MCF 10A (cell line): ENCODE results near the gene ST3GAL3. TPM values are rescaled to one million over a fixed set of nuclear protein-coding genes. Genes with fewer than 3 reads are reported as not detected.

ENCODE experiments used
- Bru-seq: library from RNA; stranded (reverse); fragments of 400-500 nt; gene quantifications from one replicate; lab custom pipeline; 2021; lab: Mats Ljungman, UMichigan
- BruChase-seq, 2 experiments: library from RNA; stranded (reverse); fragments of 400-500 nt; gene quantifications; one replicate each; lab custom pipeline; 2021; lab: Mats Ljungman, UMichigan
- BruUV-seq: library from RNA; stranded (reverse); fragments of 400-500 nt; replicated peaks from 2 replicates; lab custom pipeline; 2021; lab: Mats Ljungman, UMichigan
- CTCF ChIA-PET: fragments of 300-600 bp; sonication (Branson Sonifier 250); formaldehyde crosslinking; extraction: SDS; loops from one replicate; lab custom pipeline; 2021; ENCODE audit warnings: antibody characterized with exemption, inconsistent platforms; lab: Yijun Ruan, JAX
- POLR2A ChIA-PET: fragments of 300-600, 350-650 bp; sonication (Branson Sonifier 250); formaldehyde crosslinking; extraction: SDS; loops from one replicate; lab custom pipeline; 2020; ENCODE audit warnings: antibody characterized with exemption, inconsistent platforms; lab: Yijun Ruan, JAX
- DNase-seq: peaks from one replicate; pipeline ENCODE4 v3.0.0-alpha.2; 2018; ENCODE audit not compliant: unreplicated experiment
- H3K27ac Mint-ChIP-seq: one replicate; pipeline ENCODE4 v1.8.0; 2022; ENCODE audit warnings: mild to moderate bottlenecking, low read depth, mixed read lengths; ENCODE audit not compliant: unreplicated experiment
- H3K27me3 Mint-ChIP-seq: one replicate; pipeline ENCODE4 v1.8.0; 2022; ENCODE audit warnings: mixed read lengths; ENCODE audit not compliant: insufficient read depth, unreplicated experiment
- H3K36me3 Mint-ChIP-seq: one replicate; pipeline ENCODE4 v1.8.0; 2022; ENCODE audit warnings: mild to moderate bottlenecking, moderate library complexity, mixed read lengths; ENCODE audit not compliant: insufficient read depth, unreplicated experiment
- H3K4me1 Mint-ChIP-seq: one replicate; pipeline ENCODE4 v1.8.0; 2022; ENCODE audit warnings: mixed read lengths; ENCODE audit not compliant: insufficient read depth, unreplicated experiment
- H3K4me3 Mint-ChIP-seq: one replicate; pipeline ENCODE4 v1.8.0; 2022; ENCODE audit warnings: mild to moderate bottlenecking, moderate library complexity, mixed read lengths; ENCODE audit not compliant: unreplicated experiment
- H3K9me3 Mint-ChIP-seq: one replicate; pipeline ENCODE4 v1.8.0; 2022; ENCODE audit warnings: mixed read lengths; ENCODE audit not compliant: unreplicated experiment
- intact Hi-C: fragments of 100-400 bp; cut with micrococcal nuclease; formaldehyde crosslinking; loops from 2 replicates; pipeline ENCODE4 v1.14.1; 2022
- long read RNA-seq: library from polyadenylated mRNA; stranded (forward); transcript quantifications from one replicate; pipeline ENCODE4 v2.0.0, GENCODE V29; 2022
- total RNA-seq: library from RNA; stranded (reverse); gene quantifications from 2 replicates; pipeline ENCODE4 v1.2.3, GENCODE V29; 2022
- TF ChIP-seq, protein P1 (sequence below): fragments of 200-600 bp; IDR thresholded peaks from one replicate; pipeline ENCODE4 v1.8.0; 2022; ENCODE audit warnings: antibody characterized with exemption, mild to moderate bottlenecking; ENCODE audit not compliant: unreplicated experiment

Gene ST3GAL3, protein sequence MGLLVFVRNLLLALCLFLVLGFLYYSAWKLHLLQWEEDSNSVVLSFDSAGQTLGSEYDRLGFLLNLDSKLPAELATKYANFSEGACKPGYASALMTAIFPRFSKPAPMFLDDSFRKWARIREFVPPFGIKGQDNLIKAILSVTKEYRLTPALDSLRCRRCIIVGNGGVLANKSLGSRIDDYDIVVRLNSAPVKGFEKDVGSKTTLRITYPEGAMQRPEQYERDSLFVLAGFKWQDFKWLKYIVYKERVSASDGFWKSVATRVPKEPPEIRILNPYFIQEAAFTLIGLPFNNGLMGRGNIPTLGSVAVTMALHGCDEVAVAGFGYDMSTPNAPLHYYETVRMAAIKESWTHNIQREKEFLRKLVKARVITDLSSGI
- 22.4 and 24.2 TPM in 2 replicates for total RNA-seq
- percentile 64 among the genes with signal in this experiment for Bru-seq, nascent RNA
- BruChase-seq, experiment 1, labeled RNA remaining after a 6-hour chase = percentile 68 among the genes with signal in this experiment
- percentile 62 among the genes with signal in this experiment for BruChase-seq, experiment 2, labeled RNA remaining after a 2-hour chase
- long read RNA-seq, transcript ST3GAL3-205 (12 exons, 2,299 nt) = major isoform, 6 of 24 reads
- long read RNA-seq, partial matches to known transcripts = 5 of 24 reads
- long read RNA-seq, other reads (novel, unspliced or antisense) = 11 of 24 reads

DNA sequence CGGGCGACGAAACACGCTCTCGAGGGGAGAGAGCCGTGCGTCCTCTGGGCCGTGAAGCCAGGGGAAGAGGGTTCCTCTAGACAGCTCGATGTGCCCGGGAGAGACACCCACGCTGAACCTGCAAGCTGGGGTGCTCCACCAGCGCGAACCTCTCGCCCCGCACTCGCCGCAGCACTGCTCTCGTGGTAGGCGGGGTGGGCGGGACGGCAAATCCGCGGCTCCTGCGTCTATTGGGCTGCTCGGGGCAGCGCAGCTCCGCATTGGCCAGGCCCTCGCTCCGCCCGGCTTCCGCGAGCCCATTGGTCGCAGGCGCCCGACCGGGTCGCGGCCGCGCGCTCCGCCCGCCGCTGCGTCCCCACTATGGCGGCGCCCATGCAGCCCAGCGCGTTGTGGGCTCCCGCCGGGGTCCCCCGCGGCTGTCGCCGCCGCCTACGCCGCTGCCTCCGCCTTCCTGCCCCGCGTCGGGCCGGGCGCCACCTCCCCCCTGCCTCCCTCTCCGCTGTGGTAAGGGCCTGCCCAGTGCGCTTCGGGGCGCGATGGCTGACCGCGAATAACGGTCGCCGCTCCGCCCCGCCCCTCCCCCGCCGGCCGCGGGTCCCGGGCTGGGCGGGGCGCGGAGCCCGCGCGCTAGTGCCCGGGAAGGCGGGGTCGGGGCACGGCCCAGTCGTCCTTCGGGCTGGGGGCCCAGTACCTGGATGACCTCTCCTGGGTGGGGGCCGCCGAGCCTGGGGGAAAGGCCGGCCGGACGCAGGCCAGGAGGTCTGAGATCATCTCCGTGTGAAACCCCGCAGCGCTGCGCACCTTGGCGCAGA lies at the start of gene ST3GAL3:
TSS of gene ST3GAL3 (plus strand) at position 347 of the 812 bp plus-strand sequence. CDS start 28,727 bp downstream, outside the sequence.
- CTCF ChIA-PET = no interaction called here
- intact Hi-C loops = loop anchor here (1.0 to 2.0 kb wide), 3 partner anchors 57 to 227 kb away; partner anchors contain the start of gene KDM4A
- H3K4me1 Mint-ChIP-seq = peaks cover 32% of the 10 kb centered on the region
- H3K9me3 Mint-ChIP-seq = no peaks in the 10 kb centered on the region
- no TSS peak for BruUV-seq
- DNase-seq = peak; percentile 87
- H3K27me3 Mint-ChIP-seq = no peaks in the 10 kb centered on the region
- POLR2A ChIA-PET = interaction anchor here (0.7 to 3.3 kb wide), 21 partner anchors 10 to 1025 kb away, joined by 3 to 37 read pairs (median 4); partner anchors contain the start of genes DPH2, KDM4A, PTPRF and YBX1
- TF ChIP-seq, protein P1, sequence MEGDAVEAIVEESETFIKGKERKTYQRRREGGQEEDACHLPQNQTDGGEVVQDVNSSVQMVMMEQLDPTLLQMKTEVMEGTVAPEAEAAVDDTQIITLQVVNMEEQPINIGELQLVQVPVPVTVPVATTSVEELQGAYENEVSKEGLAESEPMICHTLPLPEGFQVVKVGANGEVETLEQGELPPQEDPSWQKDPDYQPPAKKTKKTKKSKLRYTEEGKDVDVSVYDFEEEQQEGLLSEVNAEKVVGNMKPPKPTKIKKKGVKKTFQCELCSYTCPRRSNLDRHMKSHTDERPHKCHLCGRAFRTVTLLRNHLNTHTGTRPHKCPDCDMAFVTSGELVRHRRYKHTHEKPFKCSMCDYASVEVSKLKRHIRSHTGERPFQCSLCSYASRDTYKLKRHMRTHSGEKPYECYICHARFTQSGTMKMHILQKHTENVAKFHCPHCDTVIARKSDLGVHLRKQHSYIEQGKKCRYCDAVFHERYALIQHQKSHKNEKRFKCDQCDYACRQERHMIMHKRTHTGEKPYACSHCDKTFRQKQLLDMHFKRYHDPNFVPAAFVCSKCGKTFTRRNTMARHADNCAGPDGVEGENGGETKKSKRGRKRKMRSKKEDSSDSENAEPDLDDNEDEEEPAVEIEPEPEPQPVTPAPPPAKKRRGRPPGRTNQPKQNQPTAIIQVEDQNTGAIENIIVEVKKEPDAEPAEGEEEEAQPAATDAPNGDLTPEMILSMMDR = no peak
- H3K36me3 Mint-ChIP-seq = peaks cover 55% of the 10 kb centered on the region
- H3K27ac Mint-ChIP-seq = peak within 1 kb of the TSS; percentile 55
- H3K4me3 Mint-ChIP-seq = peak within 1 kb of the TSS; percentile 82

DNA sequence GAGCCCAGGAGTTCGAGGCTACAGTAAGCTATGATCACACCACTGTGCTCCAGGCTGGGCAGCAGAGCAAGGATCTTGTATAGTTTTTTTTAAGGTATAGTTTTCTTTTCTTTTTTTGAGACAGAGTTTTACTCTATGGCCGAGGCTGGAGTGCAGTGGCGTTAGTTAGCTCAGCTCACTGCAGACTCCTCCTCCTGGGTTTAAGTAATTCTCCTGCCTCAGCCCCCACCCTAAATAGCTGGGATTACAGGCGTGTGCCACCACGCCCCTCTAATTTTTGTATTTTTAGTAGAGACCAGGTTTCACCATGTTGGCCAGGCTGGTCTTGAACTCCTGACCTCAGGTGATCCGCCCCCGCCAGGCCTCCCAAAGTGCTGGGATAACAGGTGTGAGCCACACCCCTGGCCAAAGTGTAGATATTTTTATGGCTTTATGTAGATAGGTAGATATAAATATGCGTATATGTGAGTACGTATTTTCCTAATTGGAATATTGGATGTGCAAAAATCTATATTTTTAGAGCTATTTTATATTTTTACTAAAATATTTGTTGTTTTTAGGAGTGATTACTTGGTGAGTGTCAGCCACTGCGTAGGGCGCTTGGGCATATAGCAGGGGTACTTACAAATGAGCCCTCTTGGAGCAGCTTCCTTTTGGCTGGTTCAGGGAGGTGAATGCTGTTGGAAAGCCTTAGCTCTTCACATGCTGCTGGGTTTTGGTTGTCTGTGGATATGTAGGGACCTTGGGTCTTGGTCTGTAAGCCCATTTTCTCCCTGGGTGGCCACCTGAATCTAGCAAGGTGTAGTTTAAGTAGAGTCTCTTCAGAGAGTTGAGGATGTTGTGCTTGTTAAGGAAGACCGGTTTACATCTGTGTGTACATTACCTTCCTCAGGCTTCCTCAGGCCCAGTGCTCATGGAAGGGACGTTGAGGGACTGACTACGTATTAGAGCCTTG lies 47.8 kb upstream of the ST3GAL3 start:
- H3K4me1 Mint-ChIP-seq = peaks cover 6% of the 10 kb centered on the region
- BruUV-seq = no TSS peak
- no peaks in the 10 kb centered on the region for H3K9me3 Mint-ChIP-seq
- no peak overlapping the region for H3K4me3 Mint-ChIP-seq
- TF ChIP-seq, protein P1 = no peak
- CTCF ChIA-PET = interaction anchor here (0.6 kb wide), 1 partner anchor 126 kb away, joined by 3 read pairs; no protein-coding TSS in a partner anchor
- no peaks in the 10 kb centered on the region for H3K27me3 Mint-ChIP-seq
- POLR2A ChIA-PET = interaction anchor here (0.8 to 4.4 kb wide), 2 partner anchors 9 to 103 kb away, joined by 3 to 38 read pairs; partner anchors contain the start of gene KDM4A
- DNase-seq = no peak
- H3K27ac Mint-ChIP-seq = no peak overlapping the region
- peaks cover 100% of the 10 kb centered on the region for H3K36me3 Mint-ChIP-seq
- intact Hi-C loops = loop anchor here (10.0 kb wide), 1 partner anchor 105 kb away; no protein-coding TSS in a partner anchor

DNA sequence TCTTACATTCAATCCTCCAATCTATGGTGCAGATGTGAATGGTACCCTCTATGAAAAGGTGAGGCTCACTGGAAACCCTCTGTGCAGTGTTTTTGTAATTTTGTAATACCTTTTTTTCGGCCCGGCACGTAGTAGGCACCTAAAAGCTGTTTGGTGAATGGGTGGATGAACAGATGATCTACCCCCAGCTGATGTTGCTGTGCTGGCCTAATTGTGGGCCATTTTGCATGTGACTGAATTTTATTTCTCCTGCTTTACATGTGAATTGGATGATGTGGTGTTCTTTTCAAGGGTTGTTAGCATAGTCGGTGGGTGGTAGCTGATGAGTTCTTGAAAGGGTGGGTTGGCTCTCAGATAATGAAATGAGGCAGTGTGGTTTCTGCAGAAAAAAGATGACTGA lies 47.0 kb upstream of the ST3GAL3 start:
- no peaks in the 10 kb centered on the region for H3K9me3 Mint-ChIP-seq
- H3K36me3 Mint-ChIP-seq = peaks cover 98% of the 10 kb centered on the region
- H3K4me3 Mint-ChIP-seq = no peak overlapping the region
- H3K27ac Mint-ChIP-seq = no peak overlapping the region
- H3K4me1 Mint-ChIP-seq = peaks cover 6% of the 10 kb centered on the region
- H3K27me3 Mint-ChIP-seq = no peaks in the 10 kb centered on the region
- intact Hi-C loops = no loop called here
- no TSS peak for BruUV-seq
- TF ChIP-seq, protein P1 = no peak
- ChIA-PET CTCF (interaction anchor here (0.6 to 0.8 kb wide), 2 partner anchors 10 to 17 kb away, joined by 3 read pairs; no protein-coding TSS in a partner anchor), POLR2A (interaction anchor here (0.6 to 4.4 kb wide), 2 partner anchors 10 to 283 kb away, joined by 3 to 38 read pairs; partner anchors contain the start of gene KDM4A)
- DNase-seq = no peak
